GM19023 (cell line): ENCODE measurements around the gene ZNF189.

Experiments
- ATAC-seq: cut with Tn5 transposase; IDR thresholded peaks from one replicate; pipeline ENCODE4 v1.9.1; 2021; ENCODE audit warnings: mild to moderate bottlenecking, moderate library complexity; ENCODE audit not compliant: unreplicated experiment

Gene ZNF189

DNA sequence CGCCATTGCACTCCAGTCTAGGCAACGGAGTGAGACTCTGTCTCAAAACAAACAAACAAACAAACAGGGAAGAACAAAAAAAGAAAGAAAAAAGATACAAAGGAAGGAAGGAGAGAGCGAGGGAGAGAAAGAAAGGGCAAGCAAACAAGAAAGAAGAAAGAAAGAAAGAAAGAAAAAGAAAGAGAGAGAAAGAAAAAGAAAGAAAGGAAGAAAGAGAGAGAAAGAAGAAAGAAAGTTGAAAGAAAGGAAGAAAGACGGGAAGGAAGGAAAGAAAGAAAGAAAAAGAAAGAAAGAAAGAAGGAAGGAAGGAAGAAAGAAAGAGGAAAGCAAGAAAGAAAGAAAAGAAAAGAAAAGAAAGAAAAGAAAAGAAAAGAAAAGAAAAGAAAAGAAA, 50.0 kb downstream of the ZNF189 start:
- no peak for ATAC-seq

DNA sequence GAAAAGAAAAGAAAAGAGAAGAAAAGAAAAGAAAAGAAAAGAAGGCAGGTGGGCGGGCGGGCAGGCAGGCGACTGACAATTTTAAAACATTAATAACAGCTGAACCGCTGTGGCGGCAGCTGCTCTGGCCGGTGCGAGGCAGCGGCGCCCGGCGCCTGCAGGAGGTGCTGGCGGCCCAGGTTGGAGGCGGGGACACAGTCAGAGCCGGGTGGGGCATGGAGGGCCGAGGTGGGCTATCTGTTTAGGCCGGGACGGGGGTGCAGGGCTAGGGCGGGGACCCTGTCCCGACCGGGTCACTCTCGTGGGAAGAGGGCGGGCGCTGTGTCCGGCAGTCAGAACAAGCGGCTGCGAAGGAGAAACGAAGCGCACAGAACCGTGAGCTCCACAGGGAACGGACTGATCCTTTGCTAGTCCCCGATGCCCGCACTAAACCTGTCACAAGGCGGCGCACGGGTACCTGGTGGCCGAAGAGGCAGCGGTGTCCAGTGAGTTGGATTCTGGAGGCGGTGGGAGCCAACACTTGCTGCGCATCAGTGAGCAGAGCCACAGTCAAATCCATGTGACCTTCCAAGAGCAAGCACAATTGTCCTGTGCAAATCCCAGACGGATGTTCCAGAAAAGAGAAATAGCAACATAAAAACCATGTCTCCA, 50.5 kb downstream of the ZNF189 start:
- ATAC-seq, result peak; percentile 99

DNA sequence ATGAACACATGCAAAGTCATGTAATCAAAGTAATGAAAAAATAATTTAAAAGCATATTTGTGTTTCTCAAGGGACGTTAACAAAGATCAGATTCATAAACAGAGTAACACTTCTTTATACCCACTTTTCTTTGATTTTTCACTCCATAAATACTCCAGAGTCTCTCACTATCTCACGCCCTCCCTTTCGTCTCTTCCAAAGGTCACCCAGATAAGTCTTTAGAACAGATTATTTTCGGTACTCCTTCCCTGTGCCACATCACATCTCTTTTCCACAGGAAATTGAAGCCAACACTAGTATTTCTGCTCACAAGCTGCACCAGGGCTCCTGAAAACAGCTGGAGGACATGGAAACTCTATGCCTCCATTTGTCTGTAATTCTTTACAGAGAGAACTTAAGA, 52.3 kb downstream of the ZNF189 start:
- no peak for ATAC-seq

DNA sequence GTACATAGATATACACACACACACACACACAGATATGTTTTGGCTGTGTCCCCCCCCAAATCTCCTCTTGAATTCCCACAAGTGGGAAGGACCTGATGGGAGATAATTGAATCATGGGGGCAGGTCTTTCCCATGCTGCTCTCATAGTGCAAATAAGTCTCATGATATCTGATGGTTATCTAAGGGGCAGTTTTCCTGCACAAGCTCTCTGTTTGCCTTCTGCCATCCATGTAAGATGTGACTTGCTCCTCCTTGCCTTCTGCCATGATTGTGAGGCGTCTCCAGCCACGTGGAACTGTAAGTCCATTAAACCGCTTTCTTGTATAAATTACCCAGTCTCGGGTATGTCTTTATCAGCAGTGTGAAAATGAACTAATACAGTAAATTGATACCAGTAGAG, 52.8 kb downstream of the ZNF189 start:
- ATAC-seq, result no peak

DNA sequence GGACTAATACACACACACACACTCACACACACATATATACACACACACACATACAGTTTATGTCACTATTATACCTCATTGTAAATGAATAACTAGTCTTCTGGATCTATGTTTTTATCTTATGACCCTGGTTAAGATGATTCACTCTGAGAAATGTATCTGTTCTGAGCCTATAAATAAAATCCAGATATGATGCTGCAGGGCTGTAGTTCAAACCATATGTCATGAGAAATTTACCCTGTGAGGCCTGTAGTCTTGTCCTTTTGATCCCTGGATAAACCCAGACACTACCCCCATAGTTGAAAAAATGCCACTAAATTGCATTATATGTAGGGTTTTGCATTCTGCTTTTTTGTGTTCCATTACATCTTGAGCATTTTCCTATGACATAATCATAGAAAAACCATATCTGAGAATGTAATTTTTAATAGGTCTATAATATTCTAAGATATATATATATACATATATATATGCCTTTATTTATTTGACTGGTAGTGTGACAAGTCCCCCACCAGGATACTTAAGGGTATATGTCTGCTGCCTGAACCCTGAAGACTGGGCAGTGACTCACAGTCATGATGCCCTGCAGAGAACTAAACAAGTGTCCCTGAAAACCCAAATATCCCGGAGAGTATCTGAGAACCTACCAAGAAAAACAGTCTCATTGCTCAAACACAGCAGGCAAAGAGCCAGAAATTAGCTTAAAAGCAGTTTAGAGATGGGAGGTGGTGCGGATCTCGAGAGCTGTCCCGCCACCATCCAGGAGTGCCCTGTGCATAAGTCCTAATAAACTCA, 55.3 kb downstream of the ZNF189 start:
- ATAC-seq, result no peak

DNA sequence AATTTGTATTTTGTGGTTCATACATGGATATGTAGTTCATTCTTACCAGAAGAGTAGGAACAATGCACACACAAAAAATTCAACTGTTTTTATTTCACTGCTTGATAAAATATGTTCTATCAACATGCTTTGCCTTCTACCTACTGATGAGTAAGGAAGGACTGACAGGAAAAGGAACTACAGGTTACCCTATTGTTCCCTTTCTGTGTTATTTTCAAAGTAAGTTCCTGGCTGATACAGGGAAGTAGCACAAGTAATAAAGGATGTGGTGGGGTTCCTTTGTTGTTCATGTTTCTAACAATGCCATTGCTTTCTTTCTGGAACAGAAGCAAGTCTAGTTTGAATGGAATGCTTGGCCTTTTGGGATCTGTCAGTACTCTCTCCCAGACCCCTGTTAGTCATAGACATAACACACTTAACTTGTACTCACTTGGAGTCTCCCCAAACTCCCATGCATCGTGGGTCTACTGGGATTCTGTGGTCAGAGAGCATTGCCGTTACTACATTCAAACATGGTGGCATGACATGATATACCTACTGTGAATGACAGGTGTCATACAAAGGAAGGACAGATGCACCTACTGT, 57.1 kb downstream of the ZNF189 start:
- ATAC-seq, result no peak

DNA sequence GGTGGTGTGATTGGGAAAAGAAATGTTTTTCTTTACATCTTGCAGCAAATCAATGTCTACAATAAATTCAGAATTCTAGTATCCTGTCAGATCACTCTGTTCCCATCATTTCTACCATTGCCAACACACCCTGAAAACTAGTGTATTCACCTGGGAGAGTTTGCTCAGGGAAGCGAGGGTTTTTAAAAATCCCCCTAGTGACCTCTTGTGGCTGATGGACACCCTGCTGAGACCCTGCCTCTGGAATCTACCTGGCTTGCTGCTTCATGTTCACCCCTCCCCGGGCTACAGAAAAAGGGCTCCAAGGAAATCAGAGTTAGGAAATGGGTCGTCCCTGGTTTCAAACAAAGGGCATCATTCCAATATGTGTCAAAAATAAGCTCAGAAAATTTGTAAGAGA, 58.4 kb downstream of the ZNF189 start:
- ATAC-seq, result no peak

DNA sequence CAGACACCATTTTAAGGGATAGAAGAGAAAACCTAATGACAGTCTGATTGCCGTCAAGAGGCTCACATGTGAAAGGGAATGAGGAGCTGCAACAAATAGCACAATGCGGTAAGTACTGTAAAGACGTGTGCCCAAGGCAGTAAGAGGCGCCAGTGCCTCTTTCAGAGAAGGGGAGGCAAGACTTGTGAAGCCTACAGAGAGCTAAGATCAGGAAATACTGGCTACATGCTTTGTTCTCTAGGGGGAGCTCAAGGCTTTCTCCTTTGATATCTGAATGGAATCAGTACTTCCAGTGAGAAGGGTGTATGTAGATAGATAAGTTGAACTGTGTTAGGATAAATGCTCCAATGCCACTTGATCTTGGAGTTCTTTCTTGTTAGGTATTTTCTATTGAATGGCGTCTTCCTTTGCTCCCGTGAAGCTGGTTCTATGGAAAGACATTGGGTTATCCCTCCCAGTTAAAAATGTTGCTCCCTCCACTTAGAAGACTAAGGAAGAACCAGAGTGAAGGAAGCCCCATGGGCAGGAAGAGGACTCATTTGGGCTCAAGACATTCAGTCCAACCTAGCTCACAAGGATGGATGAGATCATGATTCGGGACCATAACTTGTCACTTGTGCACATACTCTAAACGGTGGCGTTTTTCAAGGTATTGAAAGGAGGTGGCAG, 60.4 kb downstream of the ZNF189 start:
- peak; percentile 84 for ATAC-seq
